SK-N-SH treated with all-trans-retinoic acid at 6 μM for 48 hours (cell line): ENCODE measurements around the gene PRDM10.

Experiments used
- GLIS3 ChIP-seq: fragments of 250-450 bp; sonication (Bioruptor Pico); IDR thresholded peaks from 2 replicates; pipeline ENCODE4 v1.5.0; 2020; ENCODE audit warnings: mild to moderate bottlenecking, moderate library complexity
- ISL1 ChIP-seq: fragments of 250-450 bp; sonication (Bioruptor Pico); IDR thresholded peaks from 2 replicates; pipeline ENCODE4 v2.1.2; 2022; ENCODE audit warnings: mild to moderate bottlenecking, moderate library complexity
- PPARA ChIP-seq: fragments of 250-450 bp; sonication (Bioruptor Pico); IDR thresholded peaks from 2 replicates; pipeline ENCODE4 v1.5.0; 2020; ENCODE audit warnings: mild to moderate bottlenecking, borderline replicate concordance
- RARB ChIP-seq: fragments of 250-450 bp; sonication (Bioruptor Pico); IDR thresholded peaks from 2 replicates; pipeline ENCODE4 v1.8.0; 2021; ENCODE audit warnings: mild to moderate bottlenecking, moderate library complexity
- TCF4 ChIP-seq: fragments of 250-450 bp; sonication (Bioruptor Pico); IDR thresholded peaks from 2 replicates; pipeline ENCODE4 v1.8.0; 2021; ENCODE audit warnings: mild to moderate bottlenecking, moderate library complexity, borderline replicate concordance
- TOX ChIP-seq: fragments of 250-450 bp; sonication (Bioruptor Pico); IDR thresholded peaks from 2 replicates; pipeline ENCODE4 v1.8.0; 2021; ENCODE audit warnings: mild to moderate bottlenecking, moderate library complexity, borderline replicate concordance
- TSHZ2 ChIP-seq: fragments of 250-450 bp; sonication (Bioruptor Pico); IDR thresholded peaks from 2 replicates; pipeline ENCODE4 v1.5.0; 2020; ENCODE audit warnings: mild to moderate bottlenecking, moderate library complexity
- ZFP3 ChIP-seq: fragments of 250-450 bp; sonication (Bioruptor Pico); IDR thresholded peaks from 2 replicates; pipeline ENCODE4 v1.5.0; 2020; ENCODE audit warnings: mild to moderate bottlenecking, moderate library complexity
- ZNF565 ChIP-seq: fragments of 450-650 bp; formaldehyde crosslinking; conservative IDR thresholded peaks from 2 replicates; pipeline ENCODE4 v1.5.0; 2020; ENCODE audit warnings: low read depth, mild to moderate bottlenecking, moderate library complexity
- ZNF70 ChIP-seq: fragments of 450-650 bp; formaldehyde crosslinking; IDR thresholded peaks from 2 replicates; pipeline ENCODE4 v1.5.0; 2020; ENCODE audit warnings: mild to moderate bottlenecking, moderate library complexity
- TF ChIP-seq, protein P1 (sequence below): fragments of 250-450 bp; sonication (Bioruptor Pico); IDR thresholded peaks from 2 replicates; pipeline ENCODE4 v1.8.0; 2020; ENCODE audit warnings: mild to moderate bottlenecking, moderate library complexity, borderline replicate concordance

GRCh38 chr11:129969920-129970319 lies 32.7 kb downstream of the PRDM10 start:
- TF ChIP-seq TSHZ2 (CRISPR knock-in tag) (no peak), TCF4 (CRISPR knock-in tag) (no peak), RARB (CRISPR knock-in tag) (no peak), ZNF565 (CRISPR knock-in tag) (no peak), ISL1 (CRISPR knock-in tag) (no peak), ZNF70 (CRISPR knock-in tag) (no peak), GLIS3 (CRISPR knock-in tag) (no peak), PPARA (no peak), ZFP3 (CRISPR knock-in tag) (no peak), TOX (CRISPR knock-in tag) (no peak)
- TF ChIP-seq, protein P1, sequence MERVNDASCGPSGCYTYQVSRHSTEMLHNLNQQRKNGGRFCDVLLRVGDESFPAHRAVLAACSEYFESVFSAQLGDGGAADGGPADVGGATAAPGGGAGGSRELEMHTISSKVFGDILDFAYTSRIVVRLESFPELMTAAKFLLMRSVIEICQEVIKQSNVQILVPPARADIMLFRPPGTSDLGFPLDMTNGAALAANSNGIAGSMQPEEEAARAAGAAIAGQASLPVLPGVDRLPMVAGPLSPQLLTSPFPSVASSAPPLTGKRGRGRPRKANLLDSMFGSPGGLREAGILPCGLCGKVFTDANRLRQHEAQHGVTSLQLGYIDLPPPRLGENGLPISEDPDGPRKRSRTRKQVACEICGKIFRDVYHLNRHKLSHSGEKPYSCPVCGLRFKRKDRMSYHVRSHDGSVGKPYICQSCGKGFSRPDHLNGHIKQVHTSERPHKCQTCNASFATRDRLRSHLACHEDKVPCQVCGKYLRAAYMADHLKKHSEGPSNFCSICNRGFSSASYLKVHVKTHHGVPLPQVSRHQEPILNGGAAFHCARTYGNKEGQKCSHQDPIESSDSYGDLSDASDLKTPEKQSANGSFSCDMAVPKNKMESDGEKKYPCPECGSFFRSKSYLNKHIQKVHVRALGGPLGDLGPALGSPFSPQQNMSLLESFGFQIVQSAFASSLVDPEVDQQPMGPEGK (CRISPR knock-in tag): no peak
